Measurements from ENCODE around the gene PDS5A. TPM values are rescaled to one million over a fixed set of nuclear protein-coding genes. Genes with fewer than 3 reads are reported as not detected.

PDS5A gene
- total and polyA plus RNA-seq, 9 of the 15 experiments (the other 6 are each of a cell fraction or from before 2014, with no cell fraction given), result 16.4 to 85.4 (median 70.0) TPM

- intact Hi-C loops (cut with micrococcal nuclease) (no loop called here), in situ Hi-C loops (cut with MboI) (no loop called here)
- Histone ChIP-seq H4K20me1 (replicated peaks; ENCODE audit: control insufficient read depth, insufficient read depth, low read length) (no peaks in the 10 kb centered on the region), H3K4me2 (ENCODE audit: insufficient read depth, low read length) (no peak overlapping the region), H3K9ac (ENCODE audit: insufficient read depth in 1 of 2, low read depth in 2 of 2, low read length in 2 of 2) (no peak overlapping the region), H3K4me3 (no peak overlapping the region), H3K4me1 (replicated peaks in 1 of 2; ENCODE audit: control insufficient read depth in 2 of 2, insufficient read depth in 2 of 2, low read length in 2 of 2) (no peaks in the 10 kb centered on the region), H3K79me2 (ENCODE audit: control insufficient read depth, insufficient read depth, low read length) (peaks cover 10% of the 10 kb centered on the region; the same call in 2 of the 3 replicates), H3K27me3 (ENCODE audit: control insufficient read depth in 2 of 2, insufficient read depth in 2 of 2, low read length in 2 of 2) (no peaks in the 10 kb centered on the region), H3K9me3 (replicated peaks; ENCODE audit: control insufficient read depth, insufficient read depth, low read depth, low read length) (no peaks in the 10 kb centered on the region), H3K9me1 (ENCODE audit: control insufficient read depth, insufficient read depth, low read length) (no peaks in the 10 kb centered on the region), H3K27ac (ENCODE audit: extremely low read depth, low read depth, low read length) (no peak overlapping the region), H3K36me3 (ENCODE audit: control insufficient read depth, insufficient read depth, low read length) (peaks cover 70% of the 10 kb centered on the region), H2AFZ (ENCODE audit: low read depth, low read length) (no peak overlapping the region)
- WGBS (ENCODE audit: insufficient coverage, low coverage, missing lambda C conversion rate), result 93% methylated on average over 2 of the region's 2 CpGs
- ATAC-seq, result no peak
- TF ChIP-seq RUNX1 (IDR thresholded peaks at IDR 0.05; ENCODE audit: low read depth) (no peak), HDAC3 (IDR thresholded peaks at IDR 0.05; ENCODE audit: borderline replicate concordance, partially characterized antibody) (no peak), PHF21A (IDR thresholded peaks at IDR 0.05; ENCODE audit: borderline replicate concordance, low read depth) (no peak), HOMEZ (CRISPR knock-in tag; IDR thresholded peaks at IDR 0.05) (no peak), MBD1 (CRISPR knock-in tag; IDR thresholded peaks at IDR 0.05) (no peak)
- ChIA-PET POLR2A (no interaction called here), CTCF (ENCODE audit: low intra/inter-chr PET ratio) (no interaction called here)
- no peak for DNase-seq (ENCODE audit: extremely low read depth in 1 of 4, low spot score in 3 of 4)
- no TSS peak for BruUV-seq (replicated peaks)
- peak; percentile 19 for FAIRE-seq
These were observed 55.3 kb downstream of the PDS5A start for GRCh38 chr4:39922399-39922798.

Data from K562 (cell line).